HFF-Myc (cell line): ENCODE data around the gene TIGD1.
"Not testable (repeated sequence)": the region's sequence is repeated elsewhere in the genome, so short reads cannot be mapped to it uniquely, and the experiment has no call there.

Source experiments
- DNase-seq: peaks from one replicate; pipeline ENCODE4 v3.0.0-alpha.2; 2011; ENCODE audit warnings: low read depth; ENCODE audit errors: extremely low read depth
- H3K4me3 ChIP-seq: replicated peaks from 2 replicates; pipeline ENCODE4 v1.5.1; 2011; ENCODE audit warnings: low read depth, mild to moderate bottlenecking, control low read depth, low read length
- CTCF ChIP-seq: IDR thresholded peaks from 2 replicates; pipeline ENCODE4 v1.5.1; 2012; ENCODE audit warnings: mild to moderate bottlenecking, low read depth, low read length, control low read depth; ENCODE audit errors: missing control alignments

TIGD1 gene

GRCh38 chr2:232534940-232535651, 15.3 kb downstream of the TIGD1 start:
- H3K4me3 ChIP-seq: no peak overlapping the region
- DNase-seq: no peak
- TF ChIP-seq CTCF: no peak

- no peak overlapping the region for H3K4me3 ChIP-seq
- TF ChIP-seq CTCF: no peak
- DNase-seq: no peak
Observed at GRCh38 chr2:232533944-232534710, 16.2 kb downstream of the TIGD1 start.

GRCh38 chr2:232532821-232533220, 17.5 kb downstream of the TIGD1 start:
- DNase-seq, H3K4me3 ChIP-seq: not testable (repeated sequence)

- no peak overlapping the region for H3K4me3 ChIP-seq
- TF ChIP-seq CTCF: no peak
Observed at GRCh38 chr2:232532419-232532818, 17.9 kb downstream of the TIGD1 start.

GRCh38 chr2:232530626-232531260, 19.6 kb downstream of the TIGD1 start:
- H3K4me3 ChIP-seq: no peak overlapping the region
- no peak for TF ChIP-seq CTCF
- DNase-seq: no peak

More at GRCh38 chr2:232532419-232532818, 17.9 kb downstream of the TIGD1 start:
- DNase-seq: no peak

- H3K4me3 ChIP-seq: no peak overlapping the region
- no peak for DNase-seq
- no peak for TF ChIP-seq CTCF
Observed at GRCh38 chr2:232529806-232530547, 20.4 kb downstream of the TIGD1 start.
